Gastroesophageal sphincter (tissue), 4 donors: ENCODE measurements around the gene ZNF821. TPM values are rescaled to one million over a fixed set of nuclear protein-coding genes. Genes with fewer than 3 reads are reported as not detected.
"Not testable (repeated sequence)": the region's sequence is repeated elsewhere in the genome, so short reads cannot be mapped to it uniquely, and the experiment has no call there.

Experiments
- ATAC-seq: fragments of 150-250 bp; one replicate; pipeline ENCODE4 v1.9.1; 2016; ENCODE audit warnings: mild to moderate bottlenecking, moderate library complexity
- H3K27ac ChIP-seq, 4 donors: fragments of 200-600 bp; sonication (generic) in 3 of 4; 1 replicate in 3 of 4; 2 replicates in 1 of 4; pipeline ENCODE4 v1.5.1; 2016 to 2019
- H3K27me3 ChIP-seq: fragments of 200-600 bp; sonication (generic); one replicate; pipeline ENCODE4 v1.5.1; 2019
- H3K36me3 ChIP-seq, 2 donors: fragments of 200-600 bp; sonication (generic); one replicate each; pipeline ENCODE4 v1.5.1; 2019; ENCODE audit warnings: control low read depth in 1 of 2
- H3K4me1 ChIP-seq, 3 donors: fragments of 200-600 bp; sonication (generic); 1 replicate in 2 of 3; 2 replicates in 1 of 3; pipeline ENCODE4 v1.5.1; 2016 to 2019; ENCODE audit warnings: control low read depth in 2 of 3
- H3K4me3 ChIP-seq, 2 donors: fragments of 200-600 bp; sonication (generic); one replicate each; pipeline ENCODE4 v1.5.1; 2019; ENCODE audit warnings: mild to moderate bottlenecking in 1 of 2, moderate library complexity in 1 of 2
- H3K9me3 ChIP-seq, 3 donors: fragments of 200-600 bp; sonication (generic); one replicate each; pipeline ENCODE4 v1.5.1; 2017 to 2019; ENCODE audit warnings: control low read depth in 2 of 3
- CTCF ChIP-seq, 4 experiments: fragments of 200-600 bp in 2 of 4; fragments of 450-650 bp in 2 of 4; sonication (generic) in 1 of 4; IDR thresholded peaks; one replicate each; pipeline ENCODE4 v1.5.1; 2017 to 2019; ENCODE audit warnings: antibody characterized with exemption in 4 of 4, mild to moderate bottlenecking in 2 of 4, moderate library complexity in 2 of 4
- EP300 ChIP-seq: sonication (generic); formaldehyde crosslinking; IDR thresholded peaks from one replicate; pipeline ENCODE4 v1.6.1; 2017; ENCODE audit warnings: antibody characterized with exemption, mild to moderate bottlenecking
- POLR2A ChIP-seq, 2 donors: fragments of 450-650 bp; IDR thresholded peaks; one replicate each; pipeline ENCODE4 v1.6.1; 2017; ENCODE audit warnings: antibody characterized with exemption in 2 of 2, mild to moderate bottlenecking in 2 of 2, moderate library complexity in 1 of 2
- POLR2AphosphoS5 ChIP-seq: sonication (generic); formaldehyde crosslinking; IDR thresholded peaks from one replicate; pipeline ENCODE4 v1.6.1; 2017; ENCODE audit warnings: antibody characterized with exemption
- WGBS, 2 donors: methylation state at CpG; one replicate each; pipeline ENCODE4 v1.1.5; 2018; ENCODE audit warnings: low coverage in 1 of 2; 5-methylcytosine and 5-hydroxymethylcytosine counted together
- total RNA-seq, 4 donors: library from RNA; depleted of rRNA; stranded (reverse); fragments of >200 nt; gene quantifications; one replicate each; pipeline ENCODE4 v1.1.0, GENCODE V29; 2016

ZNF821 gene
- total RNA-seq, 4 donors from 2014 or later, result 2.8 to 10.0 (median 7.3) TPM

GRCh38 chr16:71834291-71834690, 49.7 kb downstream of the ZNF821 start:
- no peak for ATAC-seq
- TF ChIP-seq POLR2A (IDR thresholded peaks at IDR 0.05) (no peak), EP300 (no peak), CTCF (IDR thresholded peaks at IDR 0.05) (no peak), POLR2AphosphoS5 (no peak)
- Histone ChIP-seq H3K4me3 (no peak overlapping the region), H3K9me3 (no peaks in the 10 kb centered on the region), H3K36me3 (no peaks in the 10 kb centered on the region), H3K27me3 (no peaks in the 10 kb centered on the region), H3K4me1 (no peaks in the 10 kb centered on the region), H3K27ac (no peak overlapping the region)
- WGBS, 2 donors, result 78 to 83% methylated on average over 2 to 3 of the region's 3 CpGs

- H3K4me1 ChIP-seq, H3K9me3 ChIP-seq, H3K27ac ChIP-seq, H3K36me3 ChIP-seq, H3K4me3 ChIP-seq, H3K27me3 ChIP-seq, ATAC-seq: not testable (repeated sequence)
- WGBS, 2 donors, result 79% methylated on average over 2 of the region's 2 CpGs; no CpG with 5 or more reads in 1 of the 2 donors
Measured at GRCh38 chr16:71832112-71832511, 51.9 kb downstream of the ZNF821 start.

GRCh38 chr16:71831698-71832097, 52.3 kb downstream of the ZNF821 start:
- not testable (repeated sequence) for H3K27me3 ChIP-seq, H3K9me3 ChIP-seq, ATAC-seq, H3K27ac ChIP-seq, H3K4me3 ChIP-seq, H3K4me1 ChIP-seq, H3K36me3 ChIP-seq
- 80 to 95% methylated on average over 1 to 3 of the region's 3 CpGs for WGBS, 2 donors

GRCh38 chr16:71830359-71830758, 53.6 kb downstream of the ZNF821 start:
- ATAC-seq, result no peak
- WGBS, 2 donors, result 94 to 100% methylated on average over 1 to 2 of the region's 2 CpGs

GRCh38 chr16:71826533-71827017, 57.4 kb downstream of the ZNF821 start:
- H3K27ac ChIP-seq, result no peak overlapping the region
- peaks cover 0 to 9% of the 10 kb centered on the region in 2 donors for H3K36me3 ChIP-seq
- H3K4me3 ChIP-seq, result no peak overlapping the region
- H3K9me3 ChIP-seq, result no peaks in the 10 kb centered on the region
- no peak for ATAC-seq
- WGBS, 2 donors, result 72 to 87% methylated on average over 5 of the region's 5 CpGs
- TF ChIP-seq CTCF (IDR thresholded peaks at IDR 0.05) (no peak), EP300 (no peak), POLR2AphosphoS5 (no peak), POLR2A (IDR thresholded peaks at IDR 0.05) (no peak)
- no peaks in the 10 kb centered on the region for H3K27me3 ChIP-seq
- no peaks in the 10 kb centered on the region for H3K4me1 ChIP-seq

More at GRCh38 chr16:71830359-71830758, 53.6 kb downstream of the ZNF821 start:
- TF ChIP-seq CTCF (IDR thresholded peaks at IDR 0.05), result no peak
- TF ChIP-seq EP300, result no peak
- TF ChIP-seq POLR2AphosphoS5, result no peak
- no peak for TF ChIP-seq POLR2A (IDR thresholded peaks at IDR 0.05)
- Histone ChIP-seq H3K4me1 (no peaks in the 10 kb centered on the region), H3K36me3 (no peaks in the 10 kb centered on the region), H3K9me3 (no peaks in the 10 kb centered on the region), H3K27ac (no peak overlapping the region), H3K27me3 (no peaks in the 10 kb centered on the region), H3K4me3 (no peak overlapping the region)

- H3K36me3 ChIP-seq, H3K9me3 ChIP-seq, H3K27me3 ChIP-seq, ATAC-seq: not testable (repeated sequence)
- WGBS, 2 donors, result 35 to 52% methylated on average over 3 to 4 of the region's 10 CpGs
- peak overlapping the region in 1 of 2 donors; percentile 2 for H3K4me3 ChIP-seq
- H3K27ac ChIP-seq, result peak overlapping the region; percentile 88 to 96 (median 88)
- peaks cover 4 to 42% (median 6%) of the 10 kb centered on the region in 3 donors for H3K4me1 ChIP-seq
Measured at GRCh38 chr16:71817155-71817500, 66.9 kb downstream of the ZNF821 start.
